Keratinocyte (primary cell): ENCODE data around the gene EPHA6.

ENCODE experiments used
- CTCF ChIP-seq, 3 experiments: IDR thresholded peaks in 1 of 3; conservative IDR thresholded peaks in 1 of 3; optimal IDR thresholded peaks in 1 of 3; 2 replicates in 2 of 3; 3 replicates in 1 of 3; pipeline versions ENCODE3 to v1.5.1; 2011; ENCODE audit warnings: low read length in 3 of 3, mild to moderate bottlenecking in 3 of 3, moderate library complexity in 2 of 3, control low read depth in 1 of 3, inconsistent platforms in 1 of 3; ENCODE audit not compliant: insufficient read depth in 2 of 3; ENCODE audit errors: extremely low read depth in 1 of 3
- EZH2 ChIP-seq: IDR thresholded peaks from one replicate; pipeline ENCODE4 v1.6.1; 2012; ENCODE audit warnings: inconsistent platforms, mild to moderate bottlenecking, low read length, moderate library complexity

- TF ChIP-seq CTCF (optimal IDR thresholded peaks at IDR 0.05 in 1 of 3, IDR thresholded peaks at IDR 0.05 in 1 of 3, conservative IDR thresholded peaks at IDR 0.05 in 1 of 3; ENCODE audit: extremely low read depth in 1 of 3, insufficient read depth in 2 of 3, low read length in 3 of 3) (no peak), EZH2 (no peak)
Observed at GRCh38 chr3:97278506-97278905, 464.1 kb downstream of the EPHA6 start.
